ENCODE data around the gene CRLF2.
"Not testable (repeated sequence)": the region's sequence is repeated elsewhere in the genome, so short reads cannot be mapped to it uniquely, and the experiment has no call there.

Gene CRLF2

DNA sequence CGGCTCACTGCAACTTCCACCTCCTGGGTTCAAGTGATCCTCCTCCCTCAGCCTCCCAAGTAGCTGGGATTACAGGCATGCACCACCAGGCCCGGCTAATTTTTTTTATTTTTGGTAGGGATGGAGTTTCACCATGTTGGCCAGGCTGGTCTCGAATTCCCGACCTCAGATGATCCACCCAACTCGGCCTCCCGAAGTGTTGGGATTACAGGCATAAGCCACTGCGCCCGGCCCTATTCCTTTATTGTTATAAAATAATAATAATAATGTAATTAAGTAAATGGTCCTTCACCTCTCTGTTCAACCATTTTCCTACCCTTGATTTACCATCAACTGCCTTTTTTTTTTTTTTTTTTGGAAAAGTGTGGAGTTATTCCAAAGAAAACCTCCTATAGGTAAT is 15.7 kb upstream of the CRLF2 start:
- DNase-seq (ENCODE audit: low spot score in 2 of 2); H3K27ac Mint-ChIP-seq (ENCODE audit: low read depth); ATAC-seq (replicated peaks; ENCODE audit: extremely low read depth, poor library complexity, severe bottlenecking); H3K4me3 Mint-ChIP-seq; H3K36me3 Mint-ChIP-seq (ENCODE audit: insufficient read depth); H3K27me3 Mint-ChIP-seq; H3K4me1 Mint-ChIP-seq: not testable (repeated sequence)
- H3K9me3 Mint-ChIP-seq = peaks cover 16% of the 10 kb centered on the region

GRCh38 chrX:1226249-1226648 is 13.8 kb upstream of the CRLF2 start:
- H3K27me3 Mint-ChIP-seq = no peaks in the 10 kb centered on the region
- no peak overlapping the region for H3K27ac Mint-ChIP-seq (ENCODE audit: low read depth)
- H3K4me3 Mint-ChIP-seq = no peak overlapping the region
- peaks cover 16% of the 10 kb centered on the region for H3K9me3 Mint-ChIP-seq
- no peaks in the 10 kb centered on the region for H3K36me3 Mint-ChIP-seq (ENCODE audit: insufficient read depth)
- ATAC-seq (replicated peaks; ENCODE audit: extremely low read depth, poor library complexity, severe bottlenecking) (no peak), DNase-seq (ENCODE audit: low spot score in 2 of 2) (no peak)
- no peaks in the 10 kb centered on the region for H3K4me1 Mint-ChIP-seq

DNA sequence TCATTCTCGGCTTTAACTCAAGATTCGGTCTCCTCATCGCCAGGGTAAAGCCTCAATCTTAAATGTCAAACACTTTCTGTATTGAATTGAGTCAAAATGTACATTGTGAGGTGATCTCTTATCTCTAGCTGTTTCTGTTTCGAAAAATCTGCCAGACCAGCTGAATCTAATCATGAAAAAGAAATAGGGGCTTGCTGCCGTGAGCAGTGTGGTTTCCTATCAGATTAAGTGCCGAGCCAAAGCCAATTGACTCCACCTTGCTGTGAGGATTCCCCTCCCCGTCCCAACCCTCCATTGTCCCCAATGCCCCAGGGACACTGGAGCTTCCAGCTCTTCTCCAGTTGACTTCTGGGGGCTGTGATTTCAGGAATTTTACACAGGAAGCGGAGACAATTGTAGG is 12.5 kb upstream of the CRLF2 start:
- Mint-ChIP-seq H3K27me3 (no peaks in the 10 kb centered on the region), H3K27ac (ENCODE audit: low read depth) (no peak overlapping the region), H3K4me3 (no peak overlapping the region), H3K36me3 (ENCODE audit: insufficient read depth) (no peaks in the 10 kb centered on the region), H3K9me3 (peaks cover 16% of the 10 kb centered on the region), H3K4me1 (no peaks in the 10 kb centered on the region)
- no peak for DNase-seq (ENCODE audit: low spot score in 2 of 2)
- no peak for ATAC-seq (replicated peaks; ENCODE audit: extremely low read depth, poor library complexity, severe bottlenecking)

- DNase-seq (ENCODE audit: low spot score in 2 of 2) (no peak), ATAC-seq (replicated peaks; ENCODE audit: extremely low read depth, poor library complexity, severe bottlenecking) (no peak)
- Mint-ChIP-seq H3K27ac (ENCODE audit: low read depth) (no peak overlapping the region), H3K9me3 (peaks cover 16% of the 10 kb centered on the region), H3K27me3 (no peaks in the 10 kb centered on the region), H3K4me1 (no peaks in the 10 kb centered on the region), H3K4me3 (no peak overlapping the region), H3K36me3 (ENCODE audit: insufficient read depth) (no peaks in the 10 kb centered on the region)
Measured at GRCh38 chrX:1223242-1223600, 10.8 kb upstream of the CRLF2 start.

GRCh38 chrX:1222531-1223241 is 10.2 kb upstream of the CRLF2 start:
- H3K4me3 Mint-ChIP-seq = no peak overlapping the region

GRCh38 chrX:1221296-1221845 is 8.9 kb upstream of the CRLF2 start:
- no peak for DNase-seq (ENCODE audit: low spot score in 2 of 2)
- Mint-ChIP-seq H3K27ac (ENCODE audit: low read depth) (no peak overlapping the region), H3K4me1 (no peaks in the 10 kb centered on the region), H3K27me3 (no peaks in the 10 kb centered on the region), H3K9me3 (peaks cover 6% of the 10 kb centered on the region), H3K36me3 (ENCODE audit: insufficient read depth) (no peaks in the 10 kb centered on the region), H3K4me3 (no peak overlapping the region)
- ATAC-seq (replicated peaks; ENCODE audit: extremely low read depth, poor library complexity, severe bottlenecking) = no peak

More at GRCh38 chrX:1222531-1223241, 10.2 kb upstream of the CRLF2 start:
- Mint-ChIP-seq H3K27ac (ENCODE audit: low read depth) (no peak overlapping the region), H3K9me3 (peaks cover 16% of the 10 kb centered on the region), H3K4me1 (no peaks in the 10 kb centered on the region), H3K36me3 (ENCODE audit: insufficient read depth) (no peaks in the 10 kb centered on the region), H3K27me3 (no peaks in the 10 kb centered on the region)
- DNase-seq (ENCODE audit: low spot score in 2 of 2) (no peak), ATAC-seq (replicated peaks; ENCODE audit: extremely low read depth, poor library complexity, severe bottlenecking) (no peak)

DNA sequence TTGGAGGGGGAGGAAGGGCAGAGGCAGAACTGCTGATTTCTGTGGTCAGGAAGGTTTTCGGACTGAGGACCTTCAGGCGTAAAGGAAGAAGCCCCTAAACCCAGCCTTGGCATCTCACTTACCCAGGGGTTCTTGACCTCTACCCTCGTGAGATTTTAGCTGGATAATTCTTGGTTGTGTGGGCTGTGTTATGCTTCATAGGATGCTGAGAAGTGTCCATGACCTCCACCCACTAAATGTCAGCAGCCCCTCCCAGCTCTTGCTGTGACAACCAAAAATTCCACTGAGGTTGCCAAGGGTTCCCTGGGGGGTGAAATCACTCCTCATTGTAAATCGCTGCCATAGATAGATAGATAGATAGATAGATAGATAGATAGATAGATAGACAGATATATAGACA is 5.8 kb upstream of the CRLF2 start:
- no peaks in the 10 kb centered on the region for H3K36me3 Mint-ChIP-seq (ENCODE audit: insufficient read depth)
- no peak overlapping the region for H3K4me3 Mint-ChIP-seq
- H3K27me3 Mint-ChIP-seq = no peaks in the 10 kb centered on the region
- no peaks in the 10 kb centered on the region for H3K4me1 Mint-ChIP-seq
- no peak for DNase-seq (ENCODE audit: low spot score in 2 of 2)
- ATAC-seq (replicated peaks; ENCODE audit: extremely low read depth, poor library complexity, severe bottlenecking) = no peak
- H3K27ac Mint-ChIP-seq (ENCODE audit: low read depth) = no peak overlapping the region
- no peaks in the 10 kb centered on the region for H3K9me3 Mint-ChIP-seq

GRCh38 chrX:1215123-1215823 is 2.8 kb upstream of the CRLF2 start:
- ATAC-seq (replicated peaks; ENCODE audit: extremely low read depth, poor library complexity, severe bottlenecking) = no peak
- H3K4me3 Mint-ChIP-seq = no peak overlapping the region
- H3K27me3 Mint-ChIP-seq = no peaks in the 10 kb centered on the region
- H3K36me3 Mint-ChIP-seq (ENCODE audit: insufficient read depth) = peaks cover 2% of the 10 kb centered on the region
- peaks cover 7% of the 10 kb centered on the region for H3K4me1 Mint-ChIP-seq
- no peak overlapping the region for H3K27ac Mint-ChIP-seq (ENCODE audit: low read depth)
- peaks cover 6% of the 10 kb centered on the region for H3K9me3 Mint-ChIP-seq
- no peak for DNase-seq (ENCODE audit: low spot score in 2 of 2)

- Mint-ChIP-seq H3K27ac (ENCODE audit: low read depth) (no peak overlapping the region), H3K4me1 (peaks cover 7% of the 10 kb centered on the region), H3K9me3 (peaks cover 6% of the 10 kb centered on the region), H3K27me3 (no peaks in the 10 kb centered on the region), H3K36me3 (ENCODE audit: insufficient read depth) (peaks cover 2% of the 10 kb centered on the region), H3K4me3 (no peak overlapping the region)
- DNase-seq (ENCODE audit: low spot score in 2 of 2) (no peak), ATAC-seq (replicated peaks; ENCODE audit: extremely low read depth, poor library complexity, severe bottlenecking) (no peak)
Measured at GRCh38 chrX:1213971-1214370, 1.5 kb upstream of the CRLF2 start.

- ATAC-seq (replicated peaks; ENCODE audit: extremely low read depth, poor library complexity, severe bottlenecking) (no peak), DNase-seq (ENCODE audit: low spot score in 2 of 2) (no peak)
- peaks cover 18% of the 10 kb centered on the region for H3K4me1 Mint-ChIP-seq
- no peak overlapping the region for H3K27ac Mint-ChIP-seq (ENCODE audit: low read depth)
- H3K27me3 Mint-ChIP-seq = no peaks in the 10 kb centered on the region
- H3K36me3 Mint-ChIP-seq (ENCODE audit: insufficient read depth) = peaks cover 5% of the 10 kb centered on the region
- H3K4me3 Mint-ChIP-seq = no peak overlapping the region
- H3K9me3 Mint-ChIP-seq = peaks cover 6% of the 10 kb centered on the region
Measured at GRCh38 chrX:1210844-1211243, 1.6 kb downstream of the CRLF2 start.

DNA sequence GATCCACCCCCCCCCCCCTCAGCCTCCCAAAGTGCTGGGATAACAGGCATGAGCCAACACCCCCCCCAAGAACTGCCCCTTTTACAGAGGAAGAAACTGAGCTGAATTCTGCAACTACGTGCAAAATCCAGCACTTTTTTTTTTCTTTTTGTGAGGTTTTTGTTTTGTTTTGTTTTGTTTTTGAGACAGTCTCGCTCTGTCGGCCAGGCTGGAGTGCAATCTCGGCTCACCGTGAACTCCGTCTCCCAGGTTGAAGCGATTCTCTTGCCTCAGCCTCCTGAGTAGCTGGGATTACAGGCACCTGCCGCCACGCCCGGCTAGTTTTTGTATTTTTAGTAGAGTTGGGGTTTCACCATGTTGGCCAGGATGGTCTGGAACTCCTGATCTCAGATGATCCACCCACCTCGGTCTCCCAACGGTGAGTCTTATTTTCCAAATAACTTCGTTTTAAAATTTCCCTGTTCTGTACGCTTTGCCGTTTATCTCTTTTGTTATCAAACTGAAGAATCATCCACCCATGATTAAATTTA is 4.9 kb downstream of the CRLF2 start:
- Mint-ChIP-seq H3K4me3 (peak overlapping the region; percentile 66), H3K27ac (ENCODE audit: low read depth) (no peak overlapping the region), H3K4me1 (peaks cover 22% of the 10 kb centered on the region), H3K27me3 (no peaks in the 10 kb centered on the region), H3K9me3 (peaks cover 6% of the 10 kb centered on the region), H3K36me3 (ENCODE audit: insufficient read depth) (peaks cover 4% of the 10 kb centered on the region)
- no peak for ATAC-seq (replicated peaks; ENCODE audit: extremely low read depth, poor library complexity, severe bottlenecking)
- no peak for DNase-seq (ENCODE audit: low spot score in 2 of 2)

DNA sequence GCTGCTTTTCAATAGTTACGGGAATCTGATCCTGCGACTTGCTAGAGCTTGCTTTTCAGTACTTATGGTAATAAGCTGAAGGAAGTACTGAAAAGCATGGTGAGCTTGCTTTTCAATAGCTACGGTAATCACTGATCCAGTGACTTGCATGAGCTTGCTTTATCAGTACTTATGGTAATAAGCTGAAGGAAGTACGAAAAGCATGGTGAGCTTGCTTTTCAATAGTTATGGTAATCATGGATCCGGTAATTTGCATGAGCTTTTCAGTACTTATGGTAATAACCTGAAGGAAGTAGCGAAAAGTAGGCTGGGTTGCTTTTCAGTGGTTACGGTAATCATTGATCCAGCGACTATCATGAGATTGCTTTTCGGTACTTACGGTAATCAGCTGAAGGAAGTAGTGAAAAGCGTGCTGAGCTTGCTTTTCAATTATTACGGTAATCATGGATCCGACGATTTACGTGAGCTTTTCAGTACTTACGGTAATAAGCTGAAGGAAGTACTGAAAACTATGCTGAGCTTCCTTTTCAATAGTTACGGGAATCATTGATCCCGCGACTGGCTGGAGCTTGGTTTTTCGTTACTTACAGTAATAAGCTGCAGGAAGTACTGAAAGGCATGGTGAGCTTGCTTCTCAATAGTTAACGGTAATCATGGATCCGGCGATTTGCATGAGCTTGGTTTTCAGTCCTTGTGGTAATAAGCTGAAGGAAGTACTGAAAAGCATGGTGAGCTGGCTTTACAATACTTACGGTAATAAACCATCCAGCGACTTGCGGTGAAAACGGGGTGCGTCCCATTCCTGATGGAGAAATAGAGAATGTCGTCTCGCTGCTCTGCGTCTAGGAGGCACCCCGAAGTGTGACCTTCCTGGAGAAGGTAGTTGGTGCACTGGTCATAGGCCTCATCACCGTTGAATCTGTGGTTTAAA is 6.5 kb downstream of the CRLF2 start:
- H3K4me3 Mint-ChIP-seq = peak overlapping the region; percentile 49
- no peaks in the 10 kb centered on the region for H3K27me3 Mint-ChIP-seq
- H3K27ac Mint-ChIP-seq (ENCODE audit: low read depth) = no peak overlapping the region
- peaks cover 16% of the 10 kb centered on the region for H3K4me1 Mint-ChIP-seq
- DNase-seq (ENCODE audit: low spot score in 2 of 2) (peak in 1 of 2 donors; percentile 26), ATAC-seq (replicated peaks; ENCODE audit: extremely low read depth, poor library complexity, severe bottlenecking) (peak; percentile 45)
- H3K36me3 Mint-ChIP-seq (ENCODE audit: insufficient read depth) = peaks cover 3% of the 10 kb centered on the region
- H3K9me3 Mint-ChIP-seq = peaks cover 4% of the 10 kb centered on the region
